Osteoblast (primary cell): ENCODE results near the gene FAM216A. TPM values are rescaled to one million over a fixed set of nuclear protein-coding genes. Genes with fewer than 3 reads are reported as not detected.
A peak's percentile ranks its signal among the peaks of the same experiment; 100 is the strongest.

Source experiments
- DNase-seq: peaks from one replicate; pipeline ENCODE4 v3.0.0; 2011; ENCODE audit warnings: low spot score, mixed read lengths; ENCODE audit not compliant: insufficient read length; ENCODE audit errors: missing footprints
- H2AFZ ChIP-seq: 2 replicates; pipeline ENCODE4 v1.6.0; 2011; ENCODE audit warnings: mild to moderate bottlenecking, low read length
- H3K27ac ChIP-seq: 2 replicates; pipeline ENCODE4 v1.5.1; 2011; ENCODE audit warnings: mild to moderate bottlenecking, low read depth, low read length, moderate library complexity
- H3K27me3 ChIP-seq: 2 replicates; pipeline ENCODE4 v1.6.0; 2012; ENCODE audit warnings: mild to moderate bottlenecking, control low read depth, inconsistent platforms, low read length, moderate library complexity; ENCODE audit not compliant: insufficient read depth
- H3K36me3 ChIP-seq: 2 replicates; pipeline ENCODE4 v1.5.1; 2011; ENCODE audit warnings: mild to moderate bottlenecking, low read length, control low read depth, moderate library complexity; ENCODE audit not compliant: insufficient read depth
- H3K4me1 ChIP-seq: 2 replicates; pipeline ENCODE4 v1.5.1; 2011; ENCODE audit warnings: mild to moderate bottlenecking, low read length, control low read depth, moderate library complexity; ENCODE audit not compliant: insufficient read depth
- H3K4me2 ChIP-seq: 2 replicates; pipeline ENCODE4 v1.6.0; 2011; ENCODE audit warnings: mild to moderate bottlenecking, low read length; ENCODE audit not compliant: insufficient read depth
- H3K4me3 ChIP-seq: fragments of 200-600 bp; sonication (generic); 3 replicates; pipeline ENCODE4 v1.5.1; 2012; ENCODE audit warnings: mild to moderate bottlenecking, low read length, inconsistent platforms; ENCODE audit not compliant: insufficient read depth
- H3K79me2 ChIP-seq: 2 replicates; pipeline ENCODE4 v1.6.0; 2012; ENCODE audit warnings: mild to moderate bottlenecking, low read length, control low read depth, inconsistent platforms; ENCODE audit not compliant: insufficient read depth
- H3K9me3 ChIP-seq: 2 replicates; pipeline ENCODE4 v1.5.1; 2011; ENCODE audit warnings: low read depth, low read length, control low read depth
- H4K20me1 ChIP-seq: 2 replicates; pipeline ENCODE4 v1.6.0; 2012; ENCODE audit warnings: mild to moderate bottlenecking, low read length, control low read depth; ENCODE audit not compliant: insufficient read depth
- CTCF ChIP-seq: IDR thresholded peaks from 2 replicates; pipeline ENCODE4 v1.5.1; 2011; ENCODE audit warnings: mild to moderate bottlenecking, low read depth, low read length, moderate library complexity; ENCODE audit errors: extremely low read depth
- total RNA-seq: library from RNA; depleted of rRNA; stranded (reverse); fragments of >200 nt; gene quantifications from 2 replicates; pipeline ENCODE4 v1.2.3, GENCODE V29; 2012

The FAM216A gene
- total RNA-seq, 1 donor = 7.2 TPM

GRCh38 chr12:110466791-110467190, 1.9 kb upstream of the FAM216A start:
- H3K79me2 ChIP-seq = peaks cover 26% of the 10 kb centered on the region
- H3K36me3 ChIP-seq = peaks cover 9% of the 10 kb centered on the region
- peak overlapping the region; percentile 91 for H3K4me2 ChIP-seq
- H3K27ac ChIP-seq = peak overlapping the region; percentile 64
- H4K20me1 ChIP-seq = no peaks in the 10 kb centered on the region
- TF ChIP-seq CTCF = no peak
- no peaks in the 10 kb centered on the region for H3K27me3 ChIP-seq
- H3K4me3 ChIP-seq = no peak overlapping the region
- no peak overlapping the region for H2AFZ ChIP-seq
- H3K9me3 ChIP-seq = no peaks in the 10 kb centered on the region
- H3K4me1 ChIP-seq = peaks cover 19% of the 10 kb centered on the region
- DNase-seq = no peak

- no peak for TF ChIP-seq CTCF
- DNase-seq = no peak
- H2AFZ ChIP-seq = peak overlapping the region; percentile 94
- peaks cover 9% of the 10 kb centered on the region for H3K36me3 ChIP-seq
- peak overlapping the region; percentile 91 for H3K4me2 ChIP-seq
- no peaks in the 10 kb centered on the region for H4K20me1 ChIP-seq
- peak overlapping the region; percentile 72 for H3K4me3 ChIP-seq
- H3K79me2 ChIP-seq = peaks cover 26% of the 10 kb centered on the region
- H3K27ac ChIP-seq = peak overlapping the region; percentile 64
- H3K27me3 ChIP-seq = no peaks in the 10 kb centered on the region
- H3K4me1 ChIP-seq = peaks cover 19% of the 10 kb centered on the region
- no peaks in the 10 kb centered on the region for H3K9me3 ChIP-seq
These were observed 815 bp upstream of the FAM216A start for GRCh38 chr12:110467847-110468213.

GRCh38 chr12:110475426-110475825, 6.8 kb downstream of the FAM216A start:
- no peaks in the 10 kb centered on the region for H3K79me2 ChIP-seq
- no peak overlapping the region for H3K4me2 ChIP-seq
- H3K27ac ChIP-seq = no peak overlapping the region
- no peak overlapping the region for H2AFZ ChIP-seq
- H3K27me3 ChIP-seq = no peaks in the 10 kb centered on the region
- DNase-seq = no peak
- TF ChIP-seq CTCF = no peak
- H3K4me1 ChIP-seq = no peaks in the 10 kb centered on the region
- peaks cover 8% of the 10 kb centered on the region for H3K36me3 ChIP-seq
- H4K20me1 ChIP-seq = no peaks in the 10 kb centered on the region
- H3K4me3 ChIP-seq = no peak overlapping the region
- no peaks in the 10 kb centered on the region for H3K9me3 ChIP-seq

- H3K9me3 ChIP-seq = no peaks in the 10 kb centered on the region
- peaks cover 35% of the 10 kb centered on the region for H3K36me3 ChIP-seq
- peak overlapping the region; percentile 13 for H3K4me3 ChIP-seq
- DNase-seq = peak; percentile 62
- H3K27ac ChIP-seq = peak overlapping the region; percentile 27
- TF ChIP-seq CTCF = no peak
- H3K4me1 ChIP-seq = peaks cover 30% of the 10 kb centered on the region
- peaks cover 63% of the 10 kb centered on the region for H3K79me2 ChIP-seq
- peaks cover 2% of the 10 kb centered on the region for H4K20me1 ChIP-seq
- H3K27me3 ChIP-seq = no peaks in the 10 kb centered on the region
- no peak overlapping the region for H2AFZ ChIP-seq
- H3K4me2 ChIP-seq = peak overlapping the region; percentile 38
These were observed 30.5 kb downstream of the FAM216A start for GRCh38 chr12:110498984-110499706.
